ENCODE results near the gene GALNT18. TPM values are rescaled to one million over a fixed set of nuclear protein-coding genes. Genes with fewer than 3 reads are reported as not detected.

GALNT18 gene
- total RNA-seq, 2 experiments from 2014 or later, result not detected

GRCh38 chr11:11425806-11426205 lies 196.0 kb downstream of the GALNT18 start:
- Histone ChIP-seq H3K9me3 (ENCODE audit: low read length) (no peaks in the 10 kb centered on the region), H2AFZ (ENCODE audit: low read length) (no peak overlapping the region), H3K4me3 (ENCODE audit: low read depth, low read length, poor library complexity, severe bottlenecking) (no peak overlapping the region), H3K9me2 (ENCODE audit: insufficient read depth, low read length) (no peaks in the 10 kb centered on the region), H3K36me3 (ENCODE audit: insufficient read depth, low read length) (no peaks in the 10 kb centered on the region), H4K20me1 (ENCODE audit: insufficient read depth, low read length) (no peaks in the 10 kb centered on the region), H3K4me2 (ENCODE audit: low read length) (no peak overlapping the region), H3K4me1 (ENCODE audit: insufficient read depth, low read length, poor library complexity, severe bottlenecking) (no peaks in the 10 kb centered on the region), H3K79me2 (ENCODE audit: insufficient read depth, low read depth, low read length) (no peaks in the 10 kb centered on the region), H3K27ac (ENCODE audit: low read depth, low read length, poor library complexity, severe bottlenecking) (no peak overlapping the region)
- intact Hi-C loops (cut with micrococcal nuclease; ENCODE audit: unreplicated experiment), result no loop called here
- CTCF ChIA-PET (ENCODE audit: unreplicated experiment), result no interaction called here
- TF ChIP-seq EZH2phosphoT487 (IDR thresholded peaks at IDR 0.05; ENCODE audit: borderline replicate concordance, low read depth, low read length) (no peak), CTCF (conservative IDR thresholded peaks at IDR 0.05; ENCODE audit: low read length) (no peak)
- POLR2A ChIA-PET, result no interaction called here
- DNase-seq (ENCODE audit: low spot score), result no peak
- no TSS peak for BruUV-seq (replicated peaks)

GRCh38 chr11:11424688-11425087 lies 197.1 kb downstream of the GALNT18 start:
- no TSS peak for BruUV-seq (replicated peaks)
- CTCF ChIA-PET (ENCODE audit: unreplicated experiment), result no interaction called here
- H3K4me2 ChIP-seq (ENCODE audit: low read length), result no peak overlapping the region
- POLR2A ChIA-PET, result no interaction called here
- TF ChIP-seq EZH2phosphoT487 (IDR thresholded peaks at IDR 0.05; ENCODE audit: borderline replicate concordance, low read depth, low read length) (no peak), CTCF (conservative IDR thresholded peaks at IDR 0.05; ENCODE audit: low read length) (no peak)
- H3K79me2 ChIP-seq (ENCODE audit: insufficient read depth, low read depth, low read length), result no peaks in the 10 kb centered on the region
- no peaks in the 10 kb centered on the region for H4K20me1 ChIP-seq (ENCODE audit: insufficient read depth, low read length)
- H3K4me1 ChIP-seq (ENCODE audit: insufficient read depth, low read length, poor library complexity, severe bottlenecking), result no peaks in the 10 kb centered on the region
- H3K36me3 ChIP-seq (ENCODE audit: insufficient read depth, low read length), result no peaks in the 10 kb centered on the region
- no peak overlapping the region for H3K27ac ChIP-seq (ENCODE audit: low read depth, low read length, poor library complexity, severe bottlenecking)
- no peaks in the 10 kb centered on the region for H3K9me2 ChIP-seq (ENCODE audit: insufficient read depth, low read length)
- DNase-seq (ENCODE audit: low spot score), result no peak
- H3K4me3 ChIP-seq (ENCODE audit: low read depth, low read length, poor library complexity, severe bottlenecking), result no peak overlapping the region
- no peaks in the 10 kb centered on the region for H3K9me3 ChIP-seq (ENCODE audit: low read length)
- intact Hi-C loops (cut with micrococcal nuclease; ENCODE audit: unreplicated experiment), result no loop called here
- no peak overlapping the region for H2AFZ ChIP-seq (ENCODE audit: low read length)

- DNase-seq (ENCODE audit: low spot score), result no peak
- ChIA-PET POLR2A (no interaction called here), CTCF (ENCODE audit: unreplicated experiment) (no interaction called here)
- Histone ChIP-seq H3K27ac (ENCODE audit: low read depth, low read length, poor library complexity, severe bottlenecking) (no peak overlapping the region), H2AFZ (ENCODE audit: low read length) (no peak overlapping the region), H3K4me2 (ENCODE audit: low read length) (no peak overlapping the region), H3K9me3 (ENCODE audit: low read length) (no peaks in the 10 kb centered on the region), H4K20me1 (ENCODE audit: insufficient read depth, low read length) (no peaks in the 10 kb centered on the region), H3K79me2 (ENCODE audit: insufficient read depth, low read depth, low read length) (no peaks in the 10 kb centered on the region), H3K4me1 (ENCODE audit: insufficient read depth, low read length, poor library complexity, severe bottlenecking) (no peaks in the 10 kb centered on the region), H3K4me3 (ENCODE audit: low read depth, low read length, poor library complexity, severe bottlenecking) (no peak overlapping the region), H3K9me2 (ENCODE audit: insufficient read depth, low read length) (no peaks in the 10 kb centered on the region), H3K36me3 (ENCODE audit: insufficient read depth, low read length) (no peaks in the 10 kb centered on the region)
- intact Hi-C loops (cut with micrococcal nuclease; ENCODE audit: unreplicated experiment), result no loop called here
- TF ChIP-seq EZH2phosphoT487 (IDR thresholded peaks at IDR 0.05; ENCODE audit: borderline replicate concordance, low read depth, low read length), result no peak
- TF ChIP-seq CTCF (conservative IDR thresholded peaks at IDR 0.05; ENCODE audit: low read length), result no peak
- no TSS peak for BruUV-seq (replicated peaks)
Measured at GRCh38 chr11:11422411-11423128, 199.2 kb downstream of the GALNT18 start.

Measured in OCI-LY7 (cell line).